RCC 7860 (cell line): Measurements from ENCODE around the gene CACNA2D3.

Source experiments
- DNase-seq: peaks from one replicate; pipeline ENCODE4 v3.0.0-alpha.2; 2015; ENCODE audit warnings: low spot score
- FAIRE-seq: peaks from 2 replicates; lab custom pipeline; 2012; peaks lifted over from hg19 to GRCh38; lab: Jason Lieb, UNC

CACNA2D3 gene

DNA sequence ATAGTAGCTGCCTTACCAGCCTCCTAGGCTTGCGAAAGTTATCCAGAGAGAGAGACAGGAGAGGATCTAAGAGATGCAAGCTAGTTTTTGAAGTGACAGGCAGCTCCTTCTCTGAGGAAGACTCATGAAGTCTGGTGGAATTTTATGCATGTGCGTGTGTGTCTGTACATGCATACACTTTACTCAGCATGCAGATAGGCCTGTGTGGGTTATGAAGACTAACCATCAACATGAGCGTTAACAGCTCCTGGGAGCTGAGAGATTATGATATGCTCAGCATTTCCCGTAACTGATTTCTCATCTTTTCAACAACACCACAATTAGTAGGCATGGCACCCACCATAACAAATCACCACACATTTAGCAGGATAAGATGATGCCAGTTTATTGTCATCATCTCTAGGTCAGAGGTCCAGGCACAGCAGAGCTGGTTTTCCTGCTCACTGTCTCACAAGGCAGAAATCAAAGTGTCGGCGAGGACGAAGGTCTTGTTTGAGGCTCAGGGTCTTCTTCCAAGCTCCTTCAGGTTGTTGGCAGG lies 239.5 kb downstream of the CACNA2D3 start:
- FAIRE-seq = no peak
- no peak for DNase-seq

DNA sequence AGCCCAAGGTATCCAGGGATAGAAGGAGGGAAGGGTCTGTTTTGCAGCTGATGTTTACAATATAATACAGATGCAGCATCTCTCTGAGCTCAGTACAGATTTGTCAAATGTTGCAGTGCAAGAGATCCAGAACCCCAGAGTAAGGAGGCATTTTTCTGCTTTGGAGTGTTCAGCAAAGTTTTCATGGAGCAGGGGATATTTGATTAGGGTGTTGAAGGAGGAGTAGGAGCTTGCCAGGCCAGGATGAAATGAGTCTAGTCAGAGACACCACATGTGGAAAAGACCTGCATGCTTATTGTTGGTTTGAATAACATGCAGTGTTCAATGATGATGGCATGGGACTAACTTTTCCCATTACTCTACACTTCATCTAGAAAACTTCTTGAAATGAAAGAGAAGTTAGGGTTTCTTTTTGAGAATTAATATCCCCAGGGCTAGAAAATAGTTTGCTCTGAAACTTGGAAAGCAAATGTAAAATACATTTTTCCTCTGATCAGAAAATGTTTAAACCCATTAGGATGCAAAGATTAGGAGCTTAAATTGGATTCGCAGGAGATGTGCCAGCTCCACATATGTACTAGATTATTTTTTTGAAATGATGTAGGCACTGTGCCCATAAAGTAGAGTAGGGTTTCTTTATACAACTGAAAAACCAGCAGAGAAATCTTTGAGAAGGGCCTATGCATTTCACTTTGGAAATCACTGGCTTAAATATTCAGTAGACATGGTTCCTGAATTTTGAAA lies 243.8 kb downstream of the CACNA2D3 start:
- DNase-seq (no peak), FAIRE-seq (no peak)

DNA sequence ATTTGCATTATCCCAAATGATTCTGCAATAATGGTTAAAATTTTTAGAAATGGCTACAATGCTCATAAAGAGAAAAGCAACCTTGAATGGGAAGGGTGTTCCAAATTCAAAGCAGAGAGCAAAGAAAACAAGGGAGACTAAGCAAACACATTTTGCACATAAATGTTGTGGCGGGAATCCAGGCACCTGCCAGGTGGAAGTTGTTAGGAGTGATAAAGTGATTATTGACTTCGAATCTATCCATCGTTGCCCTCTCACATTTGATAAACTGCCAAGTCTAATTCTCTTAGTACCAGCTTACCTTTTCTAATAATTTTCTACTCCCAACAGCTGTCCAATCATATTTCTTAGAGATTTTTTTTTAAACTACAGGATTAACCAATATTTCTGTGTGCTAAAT lies 244.5 kb downstream of the CACNA2D3 start:
- no peak for FAIRE-seq
- DNase-seq = no peak

DNA sequence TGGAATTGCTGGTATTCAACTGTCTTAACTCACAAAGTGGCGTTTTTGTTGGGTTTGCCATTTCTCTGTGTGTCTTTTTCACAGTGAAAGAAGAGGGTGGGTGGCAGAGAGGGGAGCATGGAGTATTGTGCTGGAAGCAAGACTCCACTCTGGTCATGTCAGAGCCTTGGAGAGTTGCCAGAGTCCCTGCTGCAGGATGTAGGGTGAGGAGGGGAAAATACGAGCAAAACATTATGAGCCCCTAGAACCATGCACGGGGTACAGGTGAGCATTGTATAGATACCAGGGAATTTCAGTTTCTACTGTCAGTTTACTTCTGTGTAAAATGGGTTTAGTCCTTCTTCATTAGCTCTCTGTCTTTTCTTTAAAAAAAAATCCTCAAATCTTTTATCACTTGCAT lies 249.9 kb downstream of the CACNA2D3 start:
- FAIRE-seq = no peak

DNA sequence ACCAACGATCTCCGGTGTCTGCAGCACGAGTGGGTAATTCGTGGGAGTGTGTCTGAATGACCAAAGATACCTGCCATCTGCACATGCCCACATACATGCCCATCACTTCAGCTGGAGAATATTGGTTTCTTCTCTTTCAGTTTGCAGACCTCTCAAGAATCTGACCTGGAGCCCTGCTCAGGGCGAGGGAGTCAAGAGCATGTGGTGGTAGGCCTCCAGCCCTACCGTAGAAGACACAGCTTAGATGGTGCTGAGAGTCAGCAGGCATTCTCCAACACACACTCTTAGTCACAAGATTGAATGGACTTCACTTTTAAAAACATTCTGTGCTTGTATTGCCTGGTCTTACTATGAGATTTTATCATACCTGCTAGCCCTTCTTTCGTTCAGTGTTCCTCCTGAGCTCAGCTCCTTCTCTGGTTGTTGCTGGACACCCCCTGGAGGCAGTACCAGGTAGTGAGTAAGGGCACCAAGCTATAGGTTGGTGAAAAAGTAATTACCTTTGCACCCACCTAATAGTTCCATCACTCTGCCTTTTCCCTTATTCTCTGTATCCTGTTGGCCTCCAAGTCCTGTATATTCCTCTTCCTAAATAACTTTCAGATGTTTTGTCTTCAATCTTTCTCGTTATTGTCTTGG lies 252.0 kb downstream of the CACNA2D3 start:
- no peak for DNase-seq

More for the DNA sequence above, 249.9 kb downstream of the CACNA2D3 start:
- no peak for DNase-seq

DNA sequence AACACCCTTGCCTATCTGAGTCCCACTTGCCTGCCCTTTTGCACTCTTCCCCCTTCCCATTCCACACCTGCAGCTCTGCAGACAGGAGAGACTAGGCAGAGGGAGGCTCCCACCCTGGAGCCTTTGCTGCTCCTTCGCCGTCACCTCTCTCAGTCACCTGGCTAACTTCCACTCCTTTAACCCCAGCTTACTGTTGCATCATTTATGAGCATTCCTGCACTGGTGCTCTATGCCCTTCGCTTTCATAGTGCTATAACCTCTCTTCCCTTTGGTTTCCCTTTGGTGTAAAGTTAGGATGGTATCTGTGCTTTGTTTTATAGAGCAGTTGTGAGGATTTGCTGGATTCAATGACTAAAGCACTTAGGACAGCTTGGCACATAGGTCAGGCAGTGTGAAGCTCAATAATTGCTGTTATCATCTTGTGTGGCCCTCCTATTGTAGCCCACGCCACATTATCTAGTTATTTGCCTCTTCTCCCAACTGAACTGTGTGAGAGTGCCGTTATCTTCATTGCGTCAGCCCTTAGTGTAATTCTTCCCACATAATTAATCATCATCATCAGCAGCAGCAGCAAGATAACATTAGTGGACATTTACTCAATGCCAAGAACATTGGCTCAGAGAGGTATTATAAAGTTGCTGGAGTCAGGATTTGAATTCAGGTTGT lies 253.9 kb downstream of the CACNA2D3 start:
- DNase-seq = no peak
- FAIRE-seq = no peak

More for the DNA sequence above, 252.0 kb downstream of the CACNA2D3 start:
- FAIRE-seq = no peak

DNA sequence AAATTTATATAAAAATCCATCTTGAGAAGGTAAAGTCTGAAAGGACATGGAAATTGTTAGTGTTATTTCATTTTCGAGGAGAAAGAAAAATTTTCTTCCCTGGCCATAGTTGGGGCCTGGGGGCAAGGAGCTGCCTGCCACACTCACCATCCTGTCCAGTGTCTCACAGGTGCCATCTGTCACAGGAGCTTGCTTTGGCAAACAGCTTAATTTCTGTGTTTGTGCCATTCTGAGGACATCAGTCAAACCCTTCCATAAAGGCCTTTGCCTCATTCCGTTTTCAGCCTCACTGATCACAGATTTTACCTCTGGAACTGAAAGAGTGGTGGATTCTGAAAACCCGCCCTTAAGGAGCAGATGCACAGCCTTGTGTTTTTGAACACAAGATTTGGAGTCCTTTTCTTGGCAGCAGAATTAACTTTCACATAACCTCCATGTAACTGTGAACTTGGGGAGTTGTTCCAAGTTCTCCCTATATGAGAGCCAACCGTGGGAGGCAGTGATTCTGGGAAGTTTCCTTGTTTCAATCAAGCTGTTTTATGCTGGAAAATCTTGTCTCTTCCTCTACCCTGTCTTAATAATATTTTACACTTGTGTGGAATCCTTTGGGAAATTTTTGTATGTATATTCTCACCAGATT lies 254.7 kb downstream of the CACNA2D3 start:
- DNase-seq = no peak
- no peak for FAIRE-seq

DNA sequence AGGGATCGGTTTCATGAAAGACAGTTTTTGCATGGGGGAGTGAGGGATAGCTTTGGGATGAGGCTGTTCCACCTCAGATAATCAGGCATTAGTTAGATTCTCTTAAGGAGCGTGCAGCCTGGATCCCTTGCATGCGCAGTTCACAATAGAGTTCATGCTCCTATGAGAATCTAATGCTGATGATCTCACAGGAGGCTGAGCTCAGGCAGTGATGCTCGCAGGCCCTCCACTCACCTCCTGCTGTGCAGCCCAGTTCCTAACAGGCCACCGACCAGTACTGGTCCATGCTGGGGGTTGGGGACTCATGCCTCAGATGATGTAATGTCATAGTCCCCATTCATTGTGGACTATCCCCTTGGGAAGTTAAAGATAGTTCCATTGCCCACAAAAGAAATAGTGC lies 255.8 kb downstream of the CACNA2D3 start:
- FAIRE-seq = no peak
- no peak for DNase-seq

DNA sequence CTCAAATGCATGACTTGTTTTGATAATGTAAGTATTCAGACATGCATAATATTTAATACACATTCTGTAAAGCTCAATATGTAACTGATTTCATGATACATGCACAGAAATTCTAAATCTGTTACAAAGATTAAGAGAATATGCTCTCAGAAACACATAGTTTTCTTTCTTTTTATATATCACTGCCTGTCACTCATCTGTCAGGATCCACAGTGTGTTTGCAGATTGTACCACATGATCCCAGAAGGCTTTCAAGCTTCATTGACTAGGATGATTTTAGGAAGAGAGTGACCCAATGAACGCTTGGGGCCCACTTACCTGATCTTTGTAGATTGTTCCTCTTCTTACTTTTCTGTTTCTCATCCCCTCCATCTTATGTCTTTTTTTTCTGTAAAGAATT lies 261.9 kb downstream of the CACNA2D3 start:
- FAIRE-seq (no peak), DNase-seq (no peak)

DNA sequence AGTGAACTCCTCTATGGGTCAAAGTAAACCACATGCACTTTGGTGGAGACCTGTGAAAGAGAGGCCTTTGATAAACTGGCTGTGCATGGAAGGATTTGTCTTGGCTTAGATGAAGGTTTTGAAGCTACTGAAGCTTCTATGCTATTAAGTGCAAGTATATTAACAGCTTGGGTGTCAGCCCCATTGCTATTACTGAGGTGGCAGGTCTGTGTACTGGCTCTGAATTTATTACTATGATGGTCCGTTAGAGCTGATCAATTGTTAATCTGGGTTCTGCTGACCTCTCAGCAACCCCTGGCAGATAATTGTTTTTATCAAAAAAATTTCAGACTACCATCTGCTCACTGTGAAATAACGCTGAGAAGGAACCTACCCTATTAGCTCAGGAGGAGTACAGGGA lies 268.2 kb downstream of the CACNA2D3 start:
- DNase-seq (no peak), FAIRE-seq (no peak)

DNA sequence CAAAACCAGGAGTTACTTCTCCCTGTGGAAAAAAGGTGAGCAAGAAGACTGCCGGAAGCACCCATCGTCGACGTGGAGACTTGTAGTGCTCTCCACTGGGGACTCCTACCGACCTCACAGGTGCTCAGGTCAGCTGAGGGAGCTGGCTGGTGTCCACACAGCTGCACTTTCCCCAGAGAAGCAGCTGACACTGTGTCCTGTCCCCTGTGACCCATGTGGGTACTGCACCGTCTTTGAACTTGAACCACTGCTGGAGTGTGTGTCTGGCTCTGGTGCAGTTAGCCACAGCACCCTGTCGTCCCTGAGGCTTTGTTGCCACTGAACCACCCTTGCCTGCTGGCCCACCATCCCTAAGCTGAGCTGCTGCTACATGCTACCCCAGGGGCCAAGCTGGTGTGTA lies 270.8 kb downstream of the CACNA2D3 start:
- no peak for FAIRE-seq
- no peak for DNase-seq

DNA sequence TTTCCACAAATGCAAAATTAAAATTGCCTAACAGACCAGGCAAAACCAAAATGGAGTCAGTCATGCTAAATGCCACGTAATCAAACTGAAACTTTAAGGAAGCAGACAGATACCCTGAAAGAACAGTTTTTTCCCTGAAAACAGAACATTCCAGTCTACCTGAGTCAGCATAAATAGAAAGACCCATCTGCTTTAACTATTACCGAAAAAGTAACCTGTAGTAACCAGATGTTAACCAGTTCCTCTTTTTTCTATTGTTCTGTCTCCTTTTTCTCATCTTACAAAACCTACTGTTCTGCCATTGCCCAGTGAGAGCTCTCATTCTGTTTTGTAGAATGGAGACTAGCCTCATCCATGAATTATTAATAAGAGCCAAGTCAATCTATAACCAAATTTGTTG lies 286.0 kb downstream of the CACNA2D3 start:
- DNase-seq = no peak
- FAIRE-seq = no peak

DNA sequence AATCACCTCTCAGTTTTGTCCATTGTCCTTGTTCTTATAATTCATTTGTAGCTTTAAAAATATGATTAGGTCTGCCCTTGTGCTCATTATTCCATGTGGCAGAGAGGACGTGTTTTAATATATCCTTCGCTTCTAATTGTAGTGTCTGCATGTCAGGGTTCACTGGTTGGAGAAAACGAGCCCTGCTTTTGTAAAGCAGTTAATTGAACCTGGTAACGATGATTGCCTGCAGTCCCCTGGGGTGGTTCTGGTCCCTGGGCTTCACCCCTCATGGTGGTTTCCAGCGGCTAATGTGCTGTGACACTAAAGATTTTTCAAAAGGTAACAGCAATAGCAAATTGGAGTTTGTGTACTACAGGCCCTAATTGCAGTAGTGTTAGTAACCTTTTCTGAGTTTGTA lies 299.6 kb downstream of the CACNA2D3 start:
- no peak for DNase-seq
- no peak for FAIRE-seq

DNA sequence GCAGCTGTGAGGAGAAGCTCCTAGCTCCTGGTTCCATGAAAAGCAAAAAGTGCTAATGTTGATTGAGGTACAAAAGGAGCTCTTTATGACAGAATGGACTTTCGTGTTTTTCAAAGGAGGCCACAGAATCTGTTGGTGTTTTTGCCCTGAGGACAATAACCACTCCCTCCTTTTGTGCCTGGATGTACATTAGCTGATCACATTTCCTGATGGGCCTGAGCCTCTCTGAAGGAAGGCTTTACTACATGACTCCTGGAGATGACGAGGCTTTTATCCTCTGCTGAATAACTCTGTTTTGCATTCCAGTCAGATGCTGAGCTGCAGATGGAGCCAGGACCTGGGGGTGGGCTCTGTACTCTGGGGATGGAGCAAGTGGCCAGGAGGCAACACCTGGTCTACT lies 301.9 kb downstream of the CACNA2D3 start:
- FAIRE-seq (no peak), DNase-seq (no peak)

DNA sequence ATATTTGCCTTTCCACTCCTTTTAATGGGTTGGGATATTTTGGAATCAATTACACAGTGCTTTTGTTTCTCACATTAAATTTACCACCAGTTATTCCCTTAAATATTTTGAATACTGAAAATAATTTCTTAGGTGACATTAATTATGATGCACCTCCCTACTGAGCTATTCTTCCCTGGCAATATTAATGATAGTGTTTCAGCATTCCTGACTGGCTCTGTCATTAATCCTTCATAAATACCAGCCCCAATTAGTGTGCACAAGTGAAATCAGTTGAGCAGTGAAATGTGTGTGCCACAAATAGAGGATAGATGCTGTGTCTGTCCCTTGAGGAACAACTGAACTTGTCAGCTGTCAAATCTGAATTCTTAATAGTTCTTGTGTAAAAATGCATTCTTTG lies 304.0 kb downstream of the CACNA2D3 start:
- DNase-seq (no peak), FAIRE-seq (no peak)

DNA sequence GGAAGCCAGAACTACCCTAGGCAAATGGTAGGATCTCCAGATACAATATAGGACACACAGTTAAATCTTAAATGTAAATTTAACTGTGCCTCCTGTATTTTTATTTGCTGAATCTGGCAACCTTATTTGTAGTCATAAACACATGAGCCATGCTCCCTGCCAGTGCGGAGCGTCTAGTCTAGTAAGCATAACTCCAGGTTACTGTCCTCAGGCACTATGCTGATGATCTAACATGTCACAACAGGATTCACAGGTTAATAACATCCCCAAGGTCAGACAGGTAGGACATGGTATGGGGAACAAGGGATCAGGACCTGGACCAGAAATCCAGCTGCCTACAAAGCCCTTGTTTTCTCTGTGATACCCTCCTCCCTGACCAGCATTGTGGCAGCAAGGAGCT lies 305.1 kb downstream of the CACNA2D3 start:
- no peak for FAIRE-seq
- DNase-seq = no peak

DNA sequence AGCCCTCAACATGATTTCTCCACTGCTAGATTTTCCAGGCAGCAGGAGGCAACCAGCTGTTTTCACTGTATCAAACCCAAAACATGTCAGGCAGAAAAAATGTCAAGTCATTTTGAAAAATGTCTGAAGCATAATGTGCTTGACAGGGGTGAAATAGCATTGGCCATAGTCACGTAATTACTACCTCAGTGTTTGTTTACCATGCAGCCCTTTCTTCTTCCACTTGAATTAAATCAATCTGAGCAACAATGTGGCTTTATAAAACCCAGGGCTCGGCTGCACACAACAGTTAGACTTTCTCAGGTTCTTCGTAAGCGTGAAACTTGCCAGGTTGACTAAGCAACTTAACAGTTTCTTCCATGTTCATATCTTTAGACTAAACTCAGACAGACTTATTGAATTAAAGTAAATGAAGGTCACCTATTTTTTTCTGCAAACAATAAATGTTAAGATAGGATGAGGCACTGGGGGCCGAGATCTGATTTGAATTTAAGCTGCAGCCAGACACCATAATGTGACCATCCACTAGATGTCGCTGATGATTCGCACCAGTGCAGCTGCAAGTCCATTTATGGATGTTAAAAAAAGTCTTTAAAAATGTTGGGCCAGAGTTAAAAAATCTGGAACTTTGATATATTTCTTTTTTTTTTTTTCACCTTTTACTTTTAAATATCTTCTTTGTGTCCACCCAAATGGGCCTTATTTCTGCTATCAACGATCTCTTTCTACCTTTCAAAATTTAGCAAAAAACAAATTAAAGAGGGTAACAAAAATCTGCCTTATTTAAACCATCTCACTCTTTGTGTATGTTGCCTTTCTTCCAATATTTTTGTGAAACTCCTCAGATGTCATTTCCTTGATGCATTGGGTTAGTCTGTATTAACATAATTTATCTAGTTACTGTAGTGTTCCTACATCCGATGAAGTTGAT lies 305.9 kb downstream of the CACNA2D3 start:
- DNase-seq = peak; percentile 9
- peak; percentile 57 for FAIRE-seq

DNA sequence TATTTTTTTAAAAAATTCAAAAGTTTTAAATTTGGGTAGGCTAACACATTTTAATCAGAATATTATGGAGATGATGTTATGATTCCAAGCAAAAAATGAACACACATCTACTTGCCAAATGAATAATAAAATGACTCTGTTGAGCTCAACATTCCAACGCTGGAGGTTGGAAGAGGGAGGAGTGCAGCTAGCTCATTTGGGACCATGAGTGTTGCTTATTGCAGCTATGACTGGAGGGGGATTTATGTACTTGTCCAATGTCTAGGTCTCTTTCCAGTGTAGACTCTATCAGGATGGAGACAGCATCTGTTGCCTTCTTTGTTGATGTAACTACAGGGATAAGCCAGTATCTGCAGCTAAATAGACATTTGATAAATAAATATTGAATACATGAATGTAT lies 310.6 kb downstream of the CACNA2D3 start:
- DNase-seq (no peak), FAIRE-seq (no peak)

DNA sequence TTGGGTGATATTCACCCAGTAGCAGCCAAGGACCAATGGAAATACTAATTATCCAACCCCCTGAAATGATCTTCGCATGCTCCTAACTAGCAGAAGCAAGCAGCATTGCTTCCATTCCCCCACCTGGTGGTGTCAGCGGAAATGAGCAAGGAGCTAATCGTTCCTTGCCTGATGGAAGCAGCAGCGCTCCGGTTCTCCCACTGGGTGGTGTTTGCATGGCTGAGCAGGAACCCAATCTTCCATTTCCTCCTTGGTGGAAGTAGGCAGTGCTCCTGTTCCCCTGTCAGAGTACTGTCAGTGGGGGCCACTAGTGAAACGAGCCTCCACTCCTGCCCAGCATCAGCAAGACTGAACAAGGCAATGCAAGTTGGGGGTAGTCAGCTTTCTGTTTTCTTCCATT lies 311.5 kb downstream of the CACNA2D3 start:
- DNase-seq = no peak
- no peak for FAIRE-seq

DNA sequence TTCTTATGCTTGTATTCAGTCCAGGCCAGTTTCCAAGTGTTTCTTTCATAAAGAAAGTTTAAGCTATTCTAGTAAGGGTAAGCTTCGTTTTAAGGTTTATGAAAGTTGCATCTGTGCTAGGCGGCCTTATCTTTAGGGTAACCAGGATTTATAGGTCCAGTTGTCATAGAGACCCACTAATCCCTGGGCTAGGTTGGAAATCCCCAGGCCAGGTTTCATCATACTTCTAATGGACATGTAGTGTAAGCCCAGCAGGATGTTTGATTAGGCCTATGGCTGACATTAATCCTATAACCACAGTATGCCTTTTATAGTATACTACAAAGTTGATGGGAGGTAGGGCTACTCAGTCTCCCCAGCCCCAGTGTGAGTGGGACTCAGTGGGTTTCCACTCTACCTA lies 312.4 kb downstream of the CACNA2D3 start:
- FAIRE-seq (no peak), DNase-seq (no peak)
